ENCODE measurements around the gene ZNF563. TPM values are rescaled to one million over a fixed set of nuclear protein-coding genes. Genes with fewer than 3 reads are reported as not detected.
A peak's percentile ranks its signal among the peaks of the same experiment; 100 is the strongest.

The ZNF563 gene
- polyA plus RNA-seq, 4 donors = 0.54 to 4.1 (median 1.2) TPM

GRCh38 chr19:12284631-12285030, 48.8 kb downstream of the ZNF563 start:
- FAIRE-seq = no peak
- Histone ChIP-seq H3K4me1 (ENCODE audit: control insufficient read depth in 3 of 3, insufficient read depth in 2 of 3, low read depth in 1 of 3, low read length in 2 of 3) (no peaks in the 10 kb centered on the region), H3K36me3 (ENCODE audit: control insufficient read depth in 3 of 3, insufficient read depth in 2 of 3, low read depth in 1 of 3, low read length in 3 of 3) (peaks cover 0 to 23% (median 4%) of the 10 kb centered on the region in 3 donors), H3K27me3 (ENCODE audit: control insufficient read depth in 3 of 3, insufficient read depth in 3 of 3, low read length in 3 of 3) (no peaks in the 10 kb centered on the region), H3K9me3 (ENCODE audit: control insufficient read depth in 2 of 2, insufficient read depth in 1 of 2, low read depth in 1 of 2, low read length in 1 of 2) (peaks cover 2 to 41% of the 10 kb centered on the region in 2 donors), H3K4me3 (ENCODE audit: low read depth in 1 of 3, low read length in 3 of 3) (no peak overlapping the region), H3K27ac (ENCODE audit: low read depth in 1 of 3, low read length in 2 of 3) (no peak overlapping the region)
- no peak for DNase-seq
- WGBS, 3 donors = 97 to 99% (median 97%) methylated on average over 17 to 18 of the region's 18 CpGs

GRCh38 chr19:12284226-12284625, 49.2 kb downstream of the ZNF563 start:
- H3K4me1 ChIP-seq (ENCODE audit: control insufficient read depth in 3 of 3, insufficient read depth in 2 of 3, low read depth in 1 of 3, low read length in 2 of 3) = no peaks in the 10 kb centered on the region
- DNase-seq = no peak
- no peak for FAIRE-seq
- no peak overlapping the region for H3K4me3 ChIP-seq (ENCODE audit: low read depth in 1 of 3, low read length in 3 of 3)
- peaks cover 0 to 23% (median 2%) of the 10 kb centered on the region in 3 donors for H3K36me3 ChIP-seq (ENCODE audit: control insufficient read depth in 3 of 3, insufficient read depth in 2 of 3, low read depth in 1 of 3, low read length in 3 of 3)
- H3K9me3 ChIP-seq (ENCODE audit: control insufficient read depth in 2 of 2, insufficient read depth in 1 of 2, low read depth in 1 of 2, low read length in 1 of 2) = peaks cover 2 to 41% of the 10 kb centered on the region in 2 donors
- 98 to 99% (median 99%) methylated on average over 14 of the region's 14 CpGs for WGBS, 3 donors
- no peak overlapping the region for H3K27ac ChIP-seq (ENCODE audit: low read depth in 1 of 3, low read length in 2 of 3)
- H3K27me3 ChIP-seq (ENCODE audit: control insufficient read depth in 3 of 3, insufficient read depth in 3 of 3, low read length in 3 of 3) = no peaks in the 10 kb centered on the region

GRCh38 chr19:12278713-12279112, 54.7 kb downstream of the ZNF563 start:
- Histone ChIP-seq H3K4me1 (ENCODE audit: control insufficient read depth in 3 of 3, insufficient read depth in 2 of 3, low read depth in 1 of 3, low read length in 2 of 3) (no peaks in the 10 kb centered on the region), H3K27me3 (ENCODE audit: control insufficient read depth in 3 of 3, insufficient read depth in 3 of 3, low read length in 3 of 3) (no peaks in the 10 kb centered on the region), H3K27ac (ENCODE audit: low read depth in 1 of 3, low read length in 2 of 3) (no peak overlapping the region), H3K9me3 (ENCODE audit: control insufficient read depth in 2 of 2, insufficient read depth in 1 of 2, low read depth in 1 of 2, low read length in 1 of 2) (peaks cover 0 to 59% of the 10 kb centered on the region in 2 donors), H3K36me3 (ENCODE audit: control insufficient read depth in 3 of 3, insufficient read depth in 2 of 3, low read depth in 1 of 3, low read length in 3 of 3) (peaks cover 15 to 18% (median 17%) of the 10 kb centered on the region in 3 donors), H3K4me3 (ENCODE audit: low read depth in 1 of 3, low read length in 3 of 3) (no peak overlapping the region)
- FAIRE-seq = no peak
- DNase-seq = no peak
- WGBS, 3 donors = 60 to 88% (median 79%) methylated on average over 2 of the region's 2 CpGs

GRCh38 chr19:12272980-12273901, 60.2 kb downstream of the ZNF563 start:
- FAIRE-seq (no peak), DNase-seq (peak in 1 of 2 donors; percentile 12)
- Histone ChIP-seq H3K36me3 (ENCODE audit: control insufficient read depth in 3 of 3, insufficient read depth in 2 of 3, low read depth in 1 of 3, low read length in 3 of 3) (peaks cover 21 to 41% (median 24%) of the 10 kb centered on the region in 3 donors), H3K9me3 (ENCODE audit: control insufficient read depth in 2 of 2, insufficient read depth in 1 of 2, low read depth in 1 of 2, low read length in 1 of 2) (peaks cover 3 to 77% of the 10 kb centered on the region in 2 donors), H3K4me1 (ENCODE audit: control insufficient read depth in 3 of 3, insufficient read depth in 2 of 3, low read depth in 1 of 3, low read length in 2 of 3) (no peaks in the 10 kb centered on the region), H3K4me3 (ENCODE audit: low read depth in 1 of 3, low read length in 3 of 3) (no peak overlapping the region), H3K27me3 (ENCODE audit: control insufficient read depth in 3 of 3, insufficient read depth in 3 of 3, low read length in 3 of 3) (no peaks in the 10 kb centered on the region), H3K27ac (ENCODE audit: low read depth in 1 of 3, low read length in 2 of 3) (no peak overlapping the region)
- WGBS, 3 donors = 97% methylated on average over 11 of the region's 11 CpGs

- H3K27me3 ChIP-seq (ENCODE audit: control insufficient read depth in 3 of 3, insufficient read depth in 3 of 3, low read length in 3 of 3) = no peaks in the 10 kb centered on the region
- no peak overlapping the region for H3K4me3 ChIP-seq (ENCODE audit: low read depth in 1 of 3, low read length in 3 of 3)
- H3K27ac ChIP-seq (ENCODE audit: low read depth in 1 of 3, low read length in 2 of 3) = no peak overlapping the region
- H3K4me1 ChIP-seq (ENCODE audit: control insufficient read depth in 3 of 3, insufficient read depth in 2 of 3, low read depth in 1 of 3, low read length in 2 of 3) = no peaks in the 10 kb centered on the region
- 94 to 99% (median 98%) methylated on average over 5 of the region's 5 CpGs for WGBS, 3 donors
- H3K9me3 ChIP-seq (ENCODE audit: control insufficient read depth in 2 of 2, insufficient read depth in 1 of 2, low read depth in 1 of 2, low read length in 1 of 2) = peaks cover 3 to 75% of the 10 kb centered on the region in 2 donors
- DNase-seq = no peak
- FAIRE-seq = no peak
- H3K36me3 ChIP-seq (ENCODE audit: control insufficient read depth in 3 of 3, insufficient read depth in 2 of 3, low read depth in 1 of 3, low read length in 3 of 3) = peaks cover 18 to 41% (median 19%) of the 10 kb centered on the region in 3 donors
Measured at GRCh38 chr19:12272386-12272785, 61.0 kb downstream of the ZNF563 start.

GRCh38 chr19:12270854-12271253, 62.6 kb downstream of the ZNF563 start:
- FAIRE-seq (no peak), DNase-seq (no peak)
- Histone ChIP-seq H3K27ac (ENCODE audit: low read depth in 1 of 3, low read length in 2 of 3) (no peak overlapping the region), H3K9me3 (ENCODE audit: control insufficient read depth in 2 of 2, insufficient read depth in 1 of 2, low read depth in 1 of 2, low read length in 1 of 2) (peaks cover 3 to 80% of the 10 kb centered on the region in 2 donors), H3K4me1 (ENCODE audit: control insufficient read depth in 3 of 3, insufficient read depth in 2 of 3, low read depth in 1 of 3, low read length in 2 of 3) (no peaks in the 10 kb centered on the region), H3K4me3 (ENCODE audit: low read depth in 1 of 3, low read length in 3 of 3) (no peak overlapping the region), H3K27me3 (ENCODE audit: control insufficient read depth in 3 of 3, insufficient read depth in 3 of 3, low read length in 3 of 3) (no peaks in the 10 kb centered on the region), H3K36me3 (ENCODE audit: control insufficient read depth in 3 of 3, insufficient read depth in 2 of 3, low read depth in 1 of 3, low read length in 3 of 3) (peaks cover 17 to 33% (median 17%) of the 10 kb centered on the region in 3 donors)
- 97 to 100% (median 100%) methylated on average over 2 of the region's 2 CpGs for WGBS, 3 donors

Other genes with a start within 250 kb of the ZNF563 start
- gene ZNF20, start 193.3 kb downstream of the ZNF563 start, polyA plus RNA-seq = 1 to 10 TPM; 2.4 to 7.0 (median 3.5) TPM
- 1 to 10 TPM in 2 of 4 donors, not detected in 2; 1.3 to 4.8 TPM for gene ZNF625, start 176.9 kb downstream of the ZNF563 start, polyA plus RNA-seq
- gene ZNF136, start 170.5 kb downstream of the ZNF563 start, polyA plus RNA-seq = 10 to 100 TPM in 1 of 4 donors, 1 to 10 TPM in 3; 2.7 to 11.1 (median 3.2) TPM
- gene ZNF44, start 38.8 kb downstream of the ZNF563 start, polyA plus RNA-seq = 10 to 100 TPM in 2 of 4 donors, 1 to 10 TPM in 2; 6.4 to 15.6 (median 11.8) TPM
- 1 to 10 TPM in 2 of 4 donors, not detected in 2; 1.0 to 3.0 TPM for gene ZNF442, start 32.0 kb upstream of the ZNF563 start, polyA plus RNA-seq
- gene ZNF799, start 67.6 kb upstream of the ZNF563 start, polyA plus RNA-seq = 1 to 10 TPM; 2.4 to 9.6 (median 5.4) TPM
- gene ZNF443, start 107.4 kb upstream of the ZNF563 start, polyA plus RNA-seq = 1 to 10 TPM; 1.6 to 7.3 (median 2.4) TPM
- gene ZNF709, start 151.2 kb upstream of the ZNF563 start, polyA plus RNA-seq = 1 to 10 TPM in 1 of 4 donors, under 1 TPM in 1, not detected in 2; 0.76 to 2.9 TPM
- 10 to 100 TPM in 2 of 4 donors, 1 to 10 TPM in 2; 6.5 to 14.9 (median 11.3) TPM for gene ZNF564, start 217.8 kb upstream of the ZNF563 start, polyA plus RNA-seq